ENCODE data around the gene ADAM15. TPM values are rescaled to one million over a fixed set of nuclear protein-coding genes. Genes with fewer than 3 reads are reported as not detected.
A peak's percentile ranks its signal among the peaks of the same experiment; 100 is the strongest.

Gene ADAM15
- total RNA-seq, 2 donors from 2014 or later = 40.8 to 42.1 TPM

- Mint-ChIP-seq H3K4me3 (peak overlapping the region; percentile 45 to 67), H3K36me3 (ENCODE audit: insufficient read depth in 2 of 2) (peaks cover 4 to 12% of the 10 kb centered on the region in 2 donors), H3K27ac (no peak overlapping the region), H3K27me3 (ENCODE audit: low read depth) (no peaks in the 10 kb centered on the region), H3K4me1 (ENCODE audit: low read depth) (peaks cover 67% of the 10 kb centered on the region), H3K9me3 (no peaks in the 10 kb centered on the region)
- ATAC-seq (replicated peaks in 1 of 2) = no peak
- DNase-seq = no peak
Observed at GRCh38 chr1:155016231-155016831, 34.8 kb upstream of the ADAM15 start.

- peak overlapping the region; percentile 50 to 67 for H3K4me3 Mint-ChIP-seq
- peaks cover 60% of the 10 kb centered on the region for H3K4me1 Mint-ChIP-seq (ENCODE audit: low read depth)
- no peaks in the 10 kb centered on the region for H3K9me3 Mint-ChIP-seq
- DNase-seq (peak; percentile 94 to 95), ATAC-seq (replicated peaks in 1 of 2) (peak; percentile 94)
- H3K27ac Mint-ChIP-seq = no peak overlapping the region
- H3K36me3 Mint-ChIP-seq (ENCODE audit: insufficient read depth in 2 of 2) = peaks cover 4 to 12% of the 10 kb centered on the region in 2 donors
- no peaks in the 10 kb centered on the region for H3K27me3 Mint-ChIP-seq (ENCODE audit: low read depth)
Observed at GRCh38 chr1:155017041-155017945, 33.8 kb upstream of the ADAM15 start.

- no peaks in the 10 kb centered on the region for H3K27me3 Mint-ChIP-seq (ENCODE audit: low read depth)
- no peak overlapping the region for H3K27ac Mint-ChIP-seq
- DNase-seq (no peak), ATAC-seq (replicated peaks in 1 of 2) (no peak)
- peak overlapping the region; percentile 47 to 50 for H3K4me3 Mint-ChIP-seq
- H3K9me3 Mint-ChIP-seq = no peaks in the 10 kb centered on the region
- H3K36me3 Mint-ChIP-seq (ENCODE audit: insufficient read depth in 2 of 2) = peaks cover 3 to 10% of the 10 kb centered on the region in 2 donors
- peaks cover 54% of the 10 kb centered on the region for H3K4me1 Mint-ChIP-seq (ENCODE audit: low read depth)
Observed at GRCh38 chr1:155017946-155018316, 33.2 kb upstream of the ADAM15 start.

- ATAC-seq (replicated peaks in 1 of 2) (no peak), DNase-seq (no peak)
- Mint-ChIP-seq H3K4me3 (no peak overlapping the region), H3K4me1 (ENCODE audit: low read depth) (peaks cover 46% of the 10 kb centered on the region), H3K27me3 (ENCODE audit: low read depth) (no peaks in the 10 kb centered on the region), H3K27ac (no peak overlapping the region), H3K36me3 (ENCODE audit: insufficient read depth in 2 of 2) (peaks cover 3 to 9% of the 10 kb centered on the region in 2 donors), H3K9me3 (no peaks in the 10 kb centered on the region)
Observed at GRCh38 chr1:155018617-155019348, 32.3 kb upstream of the ADAM15 start.

- no peak for ATAC-seq (replicated peaks in 1 of 2)
- peaks cover 0 to 9% of the 10 kb centered on the region in 2 donors for H3K36me3 Mint-ChIP-seq (ENCODE audit: insufficient read depth in 2 of 2)
- peak overlapping the region; percentile 23 for H3K27ac Mint-ChIP-seq
- no peaks in the 10 kb centered on the region for H3K9me3 Mint-ChIP-seq
- peaks cover 37% of the 10 kb centered on the region for H3K4me1 Mint-ChIP-seq (ENCODE audit: low read depth)
- H3K4me3 Mint-ChIP-seq = no peak overlapping the region
- DNase-seq = no peak
- no peaks in the 10 kb centered on the region for H3K27me3 Mint-ChIP-seq (ENCODE audit: low read depth)
Observed at GRCh38 chr1:155019377-155020245, 31.5 kb upstream of the ADAM15 start.

- Mint-ChIP-seq H3K36me3 (ENCODE audit: insufficient read depth in 2 of 2) (peaks cover 0 to 2% of the 10 kb centered on the region in 2 donors), H3K27me3 (ENCODE audit: low read depth) (no peaks in the 10 kb centered on the region)
Observed at GRCh38 chr1:155022136-155022926, 28.8 kb upstream of the ADAM15 start.

GRCh38 chr1:155022927-155023236 lies 28.2 kb upstream of the ADAM15 start:
- Mint-ChIP-seq H3K36me3 (ENCODE audit: insufficient read depth in 2 of 2) (peaks cover 0 to 2% of the 10 kb centered on the region in 2 donors), H3K4me1 (ENCODE audit: low read depth) (peaks cover 17% of the 10 kb centered on the region), H3K27ac (no peak overlapping the region), H3K9me3 (no peaks in the 10 kb centered on the region), H3K27me3 (ENCODE audit: low read depth) (no peaks in the 10 kb centered on the region), H3K4me3 (no peak overlapping the region)
- ATAC-seq (replicated peaks in 1 of 2) (peak in 1 of 2 donors; percentile 2), DNase-seq (no peak)

More at GRCh38 chr1:155022136-155022926, 28.8 kb upstream of the ADAM15 start:
- no peaks in the 10 kb centered on the region for H3K9me3 Mint-ChIP-seq
- ATAC-seq (replicated peaks in 1 of 2) = no peak
- H3K4me1 Mint-ChIP-seq (ENCODE audit: low read depth) = peaks cover 17% of the 10 kb centered on the region
- H3K27ac Mint-ChIP-seq = no peak overlapping the region
- no peak for DNase-seq
- H3K4me3 Mint-ChIP-seq = no peak overlapping the region

- peak overlapping the region; percentile 45 for H3K27ac Mint-ChIP-seq
- no peaks in the 10 kb centered on the region for H3K27me3 Mint-ChIP-seq (ENCODE audit: low read depth)
- no peak overlapping the region for H3K4me3 Mint-ChIP-seq
- H3K4me1 Mint-ChIP-seq (ENCODE audit: low read depth) = peaks cover 17% of the 10 kb centered on the region
- no peak for DNase-seq
- ATAC-seq (replicated peaks in 1 of 2) = peak in 1 of 2 donors; percentile 23
- peaks cover 0 to 2% of the 10 kb centered on the region in 2 donors for H3K36me3 Mint-ChIP-seq (ENCODE audit: insufficient read depth in 2 of 2)
- no peaks in the 10 kb centered on the region for H3K9me3 Mint-ChIP-seq
Observed at GRCh38 chr1:155023627-155024026, 27.5 kb upstream of the ADAM15 start.

- Mint-ChIP-seq H3K27me3 (ENCODE audit: low read depth) (no peaks in the 10 kb centered on the region), H3K9me3 (no peaks in the 10 kb centered on the region), H3K4me3 (no peak overlapping the region), H3K36me3 (ENCODE audit: insufficient read depth in 2 of 2) (peaks cover 0 to 2% of the 10 kb centered on the region in 2 donors), H3K4me1 (ENCODE audit: low read depth) (peaks cover 10% of the 10 kb centered on the region), H3K27ac (no peak overlapping the region)
- ATAC-seq (replicated peaks in 1 of 2) (no peak), DNase-seq (no peak)
Observed at GRCh38 chr1:155024315-155024714, 26.8 kb upstream of the ADAM15 start.

- Mint-ChIP-seq H3K9me3 (no peaks in the 10 kb centered on the region), H3K4me1 (ENCODE audit: low read depth) (no peaks in the 10 kb centered on the region), H3K27me3 (ENCODE audit: low read depth) (no peaks in the 10 kb centered on the region), H3K36me3 (ENCODE audit: insufficient read depth in 2 of 2) (no peaks in the 10 kb centered on the region), H3K4me3 (no peak overlapping the region), H3K27ac (no peak overlapping the region)
- ATAC-seq (replicated peaks in 1 of 2) = peak in 1 of 2 donors; percentile 8
- DNase-seq = no peak
Observed at GRCh38 chr1:155026154-155026553, 25.0 kb upstream of the ADAM15 start.

- DNase-seq = no peak
- peak; percentile 43 to 51 for ATAC-seq (replicated peaks in 1 of 2)
- H3K9me3 Mint-ChIP-seq = no peaks in the 10 kb centered on the region
- H3K27ac Mint-ChIP-seq = no peak overlapping the region
- H3K4me1 Mint-ChIP-seq (ENCODE audit: low read depth) = no peaks in the 10 kb centered on the region
- H3K4me3 Mint-ChIP-seq = no peak overlapping the region
- no peaks in the 10 kb centered on the region for H3K36me3 Mint-ChIP-seq (ENCODE audit: insufficient read depth in 2 of 2)
- H3K27me3 Mint-ChIP-seq (ENCODE audit: low read depth) = no peaks in the 10 kb centered on the region
Observed at GRCh38 chr1:155026588-155026987, 24.5 kb upstream of the ADAM15 start.
